HCT116 (cell line): ENCODE data around the gene VLDLR. TPM values are rescaled to one million over a fixed set of nuclear protein-coding genes. Genes with fewer than 3 reads are reported as not detected.

ENCODE experiments used
- ATAC-seq: fragments of 200-7000 bp; cut with Tn5 transposase; 2 replicates; pipeline ENCODE4 v1.9.1; 2020; ENCODE audit warnings: mild to moderate bottlenecking, moderate library complexity
- BruUV-seq: library from RNA; stranded (reverse); fragments of 400-500 nt; replicated peaks from 2 replicates; lab custom pipeline; 2021; lab: Mats Ljungman, UMichigan
- CTCF ChIA-PET: fragments of 300-600 bp; sonication (Branson Sonifier 250); formaldehyde crosslinking; loops from one replicate; lab custom pipeline; 2021; ENCODE audit warnings: antibody characterized with exemption; lab: Charles Lee
- POLR2A ChIA-PET: fragments of 300-600, 350-600 bp; sonication (Branson Sonifier 250); formaldehyde crosslinking; loops from one replicate; lab custom pipeline; 2021; ENCODE audit warnings: antibody characterized with exemption; lab: Charles Lee
- RAD21 ChIA-PET, 2 experiments: fragments of 300-600 bp; sonication (Branson Sonifier 250); formaldehyde crosslinking; loops; one replicate each; lab custom pipeline; 2023; ENCODE audit warnings: low total read pairs in 2 of 2; ENCODE audit not compliant: uncharacterized antibody in 2 of 2, unreplicated experiment in 2 of 2, low non-redundant PET in 1 of 2; lab: Charles Lee
- DNase-seq: peaks from one replicate; pipeline ENCODE4 v3.0.0-alpha.2; 2010; ENCODE audit warnings: low read depth, low spot score
- H2AFZ ChIP-seq: fragments of 200-600 bp; shearing (Covaris generic), sonication (generic); 2 replicates; pipeline ENCODE4 v1.6.1; 2017; ENCODE audit warnings: low read depth, mixed run types, mixed read lengths, antibody characterized with exemption, low read length; ENCODE audit not compliant: poor library complexity, severe bottlenecking
- H3K27ac ChIP-seq: 2 replicates; pipeline ENCODE4 v1.5.1; 2012; ENCODE audit warnings: low read depth, low read length
- H3K27me3 ChIP-seq: fragments of 200-600 bp; sonication (generic); 2 replicates; pipeline ENCODE4 v1.6.1; 2016; ENCODE audit warnings: mixed run types, low read length, mixed read lengths; ENCODE audit not compliant: insufficient read depth
- H3K36me3 ChIP-seq, 2 experiments: fragments of 200-500 bp in 1 of 2; fragments of 200-600 bp in 1 of 2; sonication (Bioruptor generic) in 1 of 2; sonication (generic) in 1 of 2; 2 replicates each; pipeline versions ENCODE4 v1.5.1 to v1.6.1; 2014 to 2016; ENCODE audit warnings: low read length in 2 of 2, inconsistent platforms in 1 of 2, mixed read lengths in 1 of 2, mixed run types in 1 of 2; ENCODE audit not compliant: insufficient read depth in 2 of 2, control insufficient read depth in 1 of 2
- H3K4me1 ChIP-seq, 2 experiments: fragments of 200-600 bp in 1 of 2; sonication (generic) in 1 of 2; 2 replicates each; pipeline versions ENCODE4 v1.5.1 to v1.6.1; 2012 to 2017; ENCODE audit warnings: low read length in 2 of 2, inconsistent platforms in 1 of 2, mild to moderate bottlenecking in 1 of 2, mixed read lengths in 1 of 2, mixed run types in 1 of 2, moderate library complexity in 1 of 2; ENCODE audit not compliant: insufficient read depth in 2 of 2, control insufficient read depth in 1 of 2
- H3K4me2 ChIP-seq: fragments of 200-600 bp; sonication (generic); 2 replicates; pipeline ENCODE4 v1.6.1; 2017; ENCODE audit warnings: mixed run types, low read length, mixed read lengths
- H3K4me3 ChIP-seq, 2 experiments: fragments of 200-600 bp in 1 of 2; sonication (generic) in 1 of 2; replicated peaks in 1 of 2; 2 replicates each; pipeline ENCODE4 v1.5.1; 2011 to 2016; ENCODE audit warnings: low read length in 2 of 2, control low read depth in 1 of 2, low read depth in 1 of 2, mild to moderate bottlenecking in 1 of 2, mixed read lengths in 1 of 2, mixed run types in 1 of 2
- H3K79me2 ChIP-seq: fragments of 200-600 bp; sonication (generic); 2 replicates; pipeline ENCODE4 v1.6.1; 2017; ENCODE audit warnings: mild to moderate bottlenecking, mixed run types, low read length, moderate library complexity, mixed read lengths; ENCODE audit not compliant: insufficient read depth
- H3K9ac ChIP-seq: fragments of 200-600 bp; sonication (generic); 2 replicates; pipeline ENCODE4 v1.6.1; 2016; ENCODE audit warnings: low read length, mixed read lengths
- H3K9me2 ChIP-seq: fragments of 200-600 bp; sonication (generic), shearing (Covaris generic); 2 replicates; pipeline ENCODE4 v1.6.1; 2017; ENCODE audit warnings: mixed run types, mild to moderate bottlenecking, moderate library complexity; ENCODE audit not compliant: insufficient read depth
- H3K9me3 ChIP-seq, 2 experiments: fragments of 200-500 bp in 1 of 2; fragments of 200-600 bp in 1 of 2; sonication (Bioruptor generic) in 1 of 2; sonication (generic) in 1 of 2; 2 replicates each; pipeline ENCODE4 v1.6.1; 2014 to 2017; ENCODE audit warnings: low read length in 2 of 2, mixed read lengths in 2 of 2, inconsistent platforms in 1 of 2, low read depth in 1 of 2, mild to moderate bottlenecking in 1 of 2, mixed run types in 1 of 2, moderate library complexity in 1 of 2; ENCODE audit not compliant: control insufficient read depth in 1 of 2, insufficient read depth in 1 of 2
- H4K20me1 ChIP-seq: fragments of 200-600 bp; sonication (generic), shearing (Covaris generic); 2 replicates; pipeline ENCODE4 v1.6.1; 2017; ENCODE audit warnings: mixed run types, mild to moderate bottlenecking, moderate library complexity; ENCODE audit not compliant: insufficient read depth
- CBX3 ChIP-seq: IDR thresholded peaks from 2 replicates; pipeline ENCODE4 v1.6.1; 2012; ENCODE audit warnings: low read depth
- CEBPB ChIP-seq: IDR thresholded peaks from 2 replicates; pipeline ENCODE4 v1.6.1; 2012; ENCODE audit warnings: low read depth
- EGR1 ChIP-seq: IDR thresholded peaks from 2 replicates; pipeline ENCODE4 v1.6.1; 2012; ENCODE audit warnings: low read depth
- ELF1 ChIP-seq: IDR thresholded peaks from 2 replicates; pipeline ENCODE4 v1.6.1; 2012; ENCODE audit warnings: low read depth, borderline replicate concordance
- EZH2 ChIP-seq: fragments of 200-600 bp; sonication (generic); IDR thresholded peaks from 2 replicates; pipeline ENCODE4 v1.6.1; 2017; ENCODE audit warnings: antibody characterized with exemption, mixed run types
- EZH2phosphoT487 ChIP-seq: fragments of 200-600 bp; IDR thresholded peaks from 2 replicates; pipeline ENCODE4 v1.6.1; 2018; ENCODE audit warnings: antibody characterized with exemption, borderline replicate concordance
- JUND ChIP-seq: IDR thresholded peaks from 2 replicates; pipeline ENCODE4 v1.6.1; 2012
- POLR2A ChIP-seq: IDR thresholded peaks from 2 replicates; pipeline ENCODE4 v1.7.0; 2011; ENCODE audit warnings: borderline replicate concordance; ENCODE audit not compliant: insufficient read depth, insufficient read length; ENCODE audit errors: extremely low read depth
- POLR2AphosphoS5 ChIP-seq: IDR thresholded peaks from 2 replicates; pipeline ENCODE4 v1.6.1; 2011; ENCODE audit warnings: mild to moderate bottlenecking, low read depth, low read length, moderate library complexity
- RAD21 ChIP-seq: IDR thresholded peaks from 2 replicates; pipeline ENCODE4 v1.6.1; 2012; ENCODE audit warnings: low read depth, mild to moderate bottlenecking
- SIN3A ChIP-seq: IDR thresholded peaks from 2 replicates; pipeline ENCODE4 v1.6.1; 2012; ENCODE audit warnings: low read depth
- SRF ChIP-seq: IDR thresholded peaks from 2 replicates; pipeline ENCODE4 v1.6.1; 2012; ENCODE audit warnings: low read depth
- YY1 ChIP-seq: IDR thresholded peaks from 2 replicates; pipeline ENCODE4 v1.6.1; 2011; ENCODE audit warnings: low read length, low read depth, moderate library complexity, mild to moderate bottlenecking; ENCODE audit not compliant: insufficient replicate concordance; ENCODE audit errors: extremely low read depth
- ZFX ChIP-seq: fragments of 450-650 bp; IDR thresholded peaks from 2 replicates; pipeline ENCODE4 v1.6.1; 2017
- ZNF274 ChIP-seq: fragments of 200-500 bp; sonication (Bioruptor generic); IDR thresholded peaks from 2 replicates; pipeline ENCODE4 v1.6.1; 2014; ENCODE audit warnings: mild to moderate bottlenecking, low read depth, low read length, inconsistent platforms
- intact Hi-C: fragments of 100-400 bp; cut with micrococcal nuclease; formaldehyde crosslinking; loops from 2 replicates; pipeline ENCODE4 v1.10.0; 2022
- total RNA-seq: library from RNA; stranded (reverse); gene quantifications from one replicate; pipeline ENCODE4 v1.2.1, GENCODE V29; 2021; ENCODE audit not compliant: unreplicated experiment
- TF ChIP-seq, protein P1 (sequence below), 3 experiments: fragments of 200-600 bp in 1 of 3; sonication (generic) in 1 of 3; IDR thresholded peaks in 2 of 3; conservative IDR thresholded peaks in 1 of 3; 2 replicates each; pipeline ENCODE4 v1.5.1; 2012 to 2017; ENCODE audit warnings: low read depth in 2 of 3, low read length in 2 of 3, antibody characterized with exemption in 1 of 3, borderline replicate concordance in 1 of 3, control low read depth in 1 of 3, mild to moderate bottlenecking in 1 of 3, mixed read lengths in 1 of 3, mixed run types in 1 of 3, moderate library complexity in 1 of 3; ENCODE audit not compliant: insufficient read depth in 1 of 3
- TF ChIP-seq, protein P2 (sequence below): IDR thresholded peaks from 2 replicates; pipeline ENCODE4 v1.6.1; 2012; ENCODE audit warnings: low read depth
- TF ChIP-seq, protein P3 (sequence below): IDR thresholded peaks from 2 replicates; pipeline ENCODE4 v1.6.1; 2012
- TF ChIP-seq, protein P4 (sequence below): IDR thresholded peaks from 2 replicates; pipeline ENCODE4 v1.6.1; 2011; ENCODE audit warnings: mild to moderate bottlenecking, low read length, moderate library complexity; ENCODE audit not compliant: insufficient replicate concordance; ENCODE audit errors: extremely low read depth
- TF ChIP-seq, protein P5 (sequence below): IDR thresholded peaks from 2 replicates; pipeline ENCODE4 v1.6.1; 2012

The VLDLR gene
- total RNA-seq, 1 experiment from 2014 or later: 0.17 TPM

DNA sequence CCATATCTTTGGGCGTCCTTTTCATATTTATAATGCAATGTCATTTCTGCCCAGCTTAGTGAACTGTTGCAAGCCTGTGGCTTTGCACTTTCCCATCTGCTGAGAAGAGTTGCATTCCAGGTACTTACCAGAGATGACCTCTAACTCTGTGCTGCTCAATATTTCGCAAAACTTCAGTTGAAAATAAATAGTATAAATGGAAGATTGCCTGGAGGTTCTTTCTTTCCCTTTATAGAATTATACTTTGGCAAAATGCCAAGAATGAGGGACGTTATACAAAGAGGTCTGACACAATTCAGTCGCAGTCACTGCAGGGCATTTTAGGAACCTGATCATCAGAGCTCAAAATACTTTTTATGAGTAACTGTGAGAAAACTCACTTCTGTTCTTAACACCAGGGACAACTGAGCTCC lies 18.9 kb upstream of the VLDLR start:
- H3K27ac ChIP-seq: no peak overlapping the region
- no peaks in the 10 kb centered on the region for H3K4me1 ChIP-seq
- no peaks in the 10 kb centered on the region for H3K36me3 ChIP-seq
- no TSS peak for BruUV-seq
- H3K4me3 ChIP-seq: no peak overlapping the region
- no peak for ATAC-seq
- no peak for DNase-seq
- no peaks in the 10 kb centered on the region for H4K20me1 ChIP-seq
- TF ChIP-seq CEBPB (no peak), ZNF274 (no peak), ZFX (no peak), EGR1 (no peak), SIN3A (no peak), SRF (no peak), POLR2A (no peak), POLR2AphosphoS5 (no peak), CBX3 (no peak), ELF1 (no peak), YY1 (no peak), EZH2 (no peak), EZH2phosphoT487 (no peak), JUND (no peak), RAD21 (no peak)
- TF ChIP-seq, protein P1, sequence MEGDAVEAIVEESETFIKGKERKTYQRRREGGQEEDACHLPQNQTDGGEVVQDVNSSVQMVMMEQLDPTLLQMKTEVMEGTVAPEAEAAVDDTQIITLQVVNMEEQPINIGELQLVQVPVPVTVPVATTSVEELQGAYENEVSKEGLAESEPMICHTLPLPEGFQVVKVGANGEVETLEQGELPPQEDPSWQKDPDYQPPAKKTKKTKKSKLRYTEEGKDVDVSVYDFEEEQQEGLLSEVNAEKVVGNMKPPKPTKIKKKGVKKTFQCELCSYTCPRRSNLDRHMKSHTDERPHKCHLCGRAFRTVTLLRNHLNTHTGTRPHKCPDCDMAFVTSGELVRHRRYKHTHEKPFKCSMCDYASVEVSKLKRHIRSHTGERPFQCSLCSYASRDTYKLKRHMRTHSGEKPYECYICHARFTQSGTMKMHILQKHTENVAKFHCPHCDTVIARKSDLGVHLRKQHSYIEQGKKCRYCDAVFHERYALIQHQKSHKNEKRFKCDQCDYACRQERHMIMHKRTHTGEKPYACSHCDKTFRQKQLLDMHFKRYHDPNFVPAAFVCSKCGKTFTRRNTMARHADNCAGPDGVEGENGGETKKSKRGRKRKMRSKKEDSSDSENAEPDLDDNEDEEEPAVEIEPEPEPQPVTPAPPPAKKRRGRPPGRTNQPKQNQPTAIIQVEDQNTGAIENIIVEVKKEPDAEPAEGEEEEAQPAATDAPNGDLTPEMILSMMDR (IDR thresholded peaks at IDR 0.05 in 2 of 3, conservative IDR thresholded peaks at IDR 0.05 in 1 of 3; ENCODE audit: borderline replicate concordance in 1 of 3, insufficient read depth in 1 of 3, low read depth in 2 of 3, low read length in 2 of 3): no peak
- TF ChIP-seq, protein P2, sequence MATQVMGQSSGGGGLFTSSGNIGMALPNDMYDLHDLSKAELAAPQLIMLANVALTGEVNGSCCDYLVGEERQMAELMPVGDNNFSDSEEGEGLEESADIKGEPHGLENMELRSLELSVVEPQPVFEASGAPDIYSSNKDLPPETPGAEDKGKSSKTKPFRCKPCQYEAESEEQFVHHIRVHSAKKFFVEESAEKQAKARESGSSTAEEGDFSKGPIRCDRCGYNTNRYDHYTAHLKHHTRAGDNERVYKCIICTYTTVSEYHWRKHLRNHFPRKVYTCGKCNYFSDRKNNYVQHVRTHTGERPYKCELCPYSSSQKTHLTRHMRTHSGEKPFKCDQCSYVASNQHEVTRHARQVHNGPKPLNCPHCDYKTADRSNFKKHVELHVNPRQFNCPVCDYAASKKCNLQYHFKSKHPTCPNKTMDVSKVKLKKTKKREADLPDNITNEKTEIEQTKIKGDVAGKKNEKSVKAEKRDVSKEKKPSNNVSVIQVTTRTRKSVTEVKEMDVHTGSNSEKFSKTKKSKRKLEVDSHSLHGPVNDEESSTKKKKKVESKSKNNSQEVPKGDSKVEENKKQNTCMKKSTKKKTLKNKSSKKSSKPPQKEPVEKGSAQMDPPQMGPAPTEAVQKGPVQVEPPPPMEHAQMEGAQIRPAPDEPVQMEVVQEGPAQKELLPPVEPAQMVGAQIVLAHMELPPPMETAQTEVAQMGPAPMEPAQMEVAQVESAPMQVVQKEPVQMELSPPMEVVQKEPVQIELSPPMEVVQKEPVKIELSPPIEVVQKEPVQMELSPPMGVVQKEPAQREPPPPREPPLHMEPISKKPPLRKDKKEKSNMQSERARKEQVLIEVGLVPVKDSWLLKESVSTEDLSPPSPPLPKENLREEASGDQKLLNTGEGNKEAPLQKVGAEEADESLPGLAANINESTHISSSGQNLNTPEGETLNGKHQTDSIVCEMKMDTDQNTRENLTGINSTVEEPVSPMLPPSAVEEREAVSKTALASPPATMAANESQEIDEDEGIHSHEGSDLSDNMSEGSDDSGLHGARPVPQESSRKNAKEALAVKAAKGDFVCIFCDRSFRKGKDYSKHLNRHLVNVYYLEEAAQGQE: no peak
- TF ChIP-seq, protein P3, sequence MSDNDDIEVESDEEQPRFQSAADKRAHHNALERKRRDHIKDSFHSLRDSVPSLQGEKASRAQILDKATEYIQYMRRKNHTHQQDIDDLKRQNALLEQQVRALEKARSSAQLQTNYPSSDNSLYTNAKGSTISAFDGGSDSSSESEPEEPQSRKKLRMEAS: no peak
- TF ChIP-seq, protein P4, sequence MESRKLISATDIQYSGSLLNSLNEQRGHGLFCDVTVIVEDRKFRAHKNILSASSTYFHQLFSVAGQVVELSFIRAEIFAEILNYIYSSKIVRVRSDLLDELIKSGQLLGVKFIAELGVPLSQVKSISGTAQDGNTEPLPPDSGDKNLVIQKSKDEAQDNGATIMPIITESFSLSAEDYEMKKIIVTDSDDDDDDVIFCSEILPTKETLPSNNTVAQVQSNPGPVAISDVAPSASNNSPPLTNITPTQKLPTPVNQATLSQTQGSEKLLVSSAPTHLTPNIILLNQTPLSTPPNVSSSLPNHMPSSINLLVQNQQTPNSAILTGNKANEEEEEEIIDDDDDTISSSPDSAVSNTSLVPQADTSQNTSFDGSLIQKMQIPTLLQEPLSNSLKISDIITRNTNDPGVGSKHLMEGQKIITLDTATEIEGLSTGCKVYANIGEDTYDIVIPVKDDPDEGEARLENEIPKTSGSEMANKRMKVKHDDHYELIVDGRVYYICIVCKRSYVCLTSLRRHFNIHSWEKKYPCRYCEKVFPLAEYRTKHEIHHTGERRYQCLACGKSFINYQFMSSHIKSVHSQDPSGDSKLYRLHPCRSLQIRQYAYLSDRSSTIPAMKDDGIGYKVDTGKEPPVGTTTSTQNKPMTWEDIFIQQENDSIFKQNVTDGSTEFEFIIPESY: no peak
- TF ChIP-seq, protein P5, sequence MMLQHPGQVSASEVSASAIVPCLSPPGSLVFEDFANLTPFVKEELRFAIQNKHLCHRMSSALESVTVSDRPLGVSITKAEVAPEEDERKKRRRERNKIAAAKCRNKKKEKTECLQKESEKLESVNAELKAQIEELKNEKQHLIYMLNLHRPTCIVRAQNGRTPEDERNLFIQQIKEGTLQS: no peak
- H3K9me3 ChIP-seq: no peaks in the 10 kb centered on the region
- RAD21 ChIA-PET: no interaction called here
- no peak overlapping the region for H3K4me2 ChIP-seq
- intact Hi-C loops: loop anchor here (10.0 kb wide), 1 partner anchor 468 kb away; no protein-coding TSS in a partner anchor
- H2AFZ ChIP-seq: no peak overlapping the region
- CTCF ChIA-PET: no interaction called here
- H3K27me3 ChIP-seq: peaks cover 28% of the 10 kb centered on the region
- no peaks in the 10 kb centered on the region for H3K9me2 ChIP-seq
- H3K9ac ChIP-seq: no peak overlapping the region
- POLR2A ChIA-PET: no interaction called here
- no peaks in the 10 kb centered on the region for H3K79me2 ChIP-seq
